SK-N-SH (cell line): ENCODE measurements around the gene SIPA1. TPM values are rescaled to one million over a fixed set of nuclear protein-coding genes. Genes with fewer than 3 reads are reported as not detected.

ENCODE experiments used
- CTCF ChIA-PET: fragments of 300-600, 350-600 bp; formaldehyde crosslinking; extraction: SDS; loops from one replicate; lab custom pipeline; 2021; lab: Yijun Ruan, JAX
- POLR2A ChIA-PET: fragments of 350-600 bp; sonication (Branson Sonifier 250); formaldehyde crosslinking; extraction: SDS; loops from one replicate; lab custom pipeline; 2020; ENCODE audit warnings: antibody characterized with exemption, inconsistent platforms; lab: Yijun Ruan, JAX
- DNase-seq: peaks from one replicate; pipeline ENCODE4 v3.0.0; 2012
- H2AFZ ChIP-seq: fragments of 200-600 bp; sonication (generic); 2 replicates; pipeline ENCODE4 v1.8.1; 2016; ENCODE audit warnings: antibody characterized with exemption, mild to moderate bottlenecking, low read depth
- H3F3A ChIP-seq: fragments of 200-600 bp; sonication (generic); replicated peaks from 2 replicates; pipeline ENCODE3; 2016; ENCODE audit warnings: antibody characterized with exemption, mild to moderate bottlenecking; ENCODE audit not compliant: insufficient read depth
- H3K27ac ChIP-seq, 2 experiments: fragments of 200-500 bp in 1 of 2; fragments of 200-600 bp in 1 of 2; sonication (Bioruptor generic) in 1 of 2; sonication (generic), shearing (Covaris generic) in 1 of 2; 2 replicates each; pipeline versions ENCODE4 v1.5.1 to v1.6.1; 2014 to 2016; ENCODE audit warnings: low read depth in 2 of 2, inconsistent platforms in 1 of 2, low read length in 1 of 2, mild to moderate bottlenecking in 1 of 2, mixed read lengths in 1 of 2
- H3K27me3 ChIP-seq: fragments of 200-600 bp; sonication (generic), shearing (Covaris generic); 2 replicates; pipeline ENCODE4 v1.6.1; 2016; ENCODE audit warnings: mixed run types; ENCODE audit not compliant: insufficient read depth
- H3K36me3 ChIP-seq, 2 experiments: fragments of 200-500 bp in 1 of 2; fragments of 200-600 bp in 1 of 2; sonication (Bioruptor generic) in 1 of 2; sonication (generic) in 1 of 2; replicated peaks in 1 of 2; 2 replicates each; pipeline versions ENCODE3 to v1.5.1; 2014 to 2016; ENCODE audit warnings: low read length in 1 of 2, mild to moderate bottlenecking in 1 of 2; ENCODE audit not compliant: insufficient read depth in 2 of 2, control insufficient read depth in 1 of 2
- H3K4me1 ChIP-seq, 2 experiments: fragments of 200-500 bp in 1 of 2; fragments of 200-600 bp in 1 of 2; sonication (Bioruptor generic) in 1 of 2; sonication (generic), shearing (Covaris generic) in 1 of 2; 2 replicates each; pipeline versions ENCODE4 v1.5.1 to v1.6.1; 2014 to 2016; ENCODE audit warnings: low read depth in 1 of 2, low read length in 1 of 2, mixed run types in 1 of 2; ENCODE audit not compliant: insufficient read depth in 2 of 2, control insufficient read depth in 1 of 2
- H3K4me2 ChIP-seq: fragments of 200-600 bp; sonication (generic), shearing (Covaris generic); 2 replicates; pipeline ENCODE4 v1.6.1; 2017; ENCODE audit warnings: mixed run types
- H3K4me3 ChIP-seq, 2 experiments: fragments of 200-500 bp in 1 of 2; fragments of 200-600 bp in 1 of 2; sonication (Bioruptor generic) in 1 of 2; sonication (generic), shearing (Covaris generic) in 1 of 2; 2 replicates each; pipeline versions ENCODE4 v1.5.1 to v1.8.1; 2014 to 2016; ENCODE audit warnings: low read depth in 2 of 2, inconsistent platforms in 1 of 2, low read length in 1 of 2, mild to moderate bottlenecking in 1 of 2, mixed read lengths in 1 of 2, moderate library complexity in 1 of 2
- H3K79me2 ChIP-seq: fragments of 200-600 bp; sonication (generic); 2 replicates; pipeline ENCODE4 v1.8.1; 2017; ENCODE audit warnings: mild to moderate bottlenecking; ENCODE audit not compliant: insufficient read depth
- H3K9ac ChIP-seq: fragments of 200-600 bp; sonication (generic); 2 replicates; pipeline ENCODE4 v1.6.1; 2017; ENCODE audit warnings: mixed run types
- H3K9me2 ChIP-seq: fragments of 200-600 bp; sonication (generic); 2 replicates; pipeline ENCODE4 v1.6.1; 2017; ENCODE audit warnings: mixed run types
- H3K9me3 ChIP-seq: fragments of 200-600 bp; sonication (generic); 2 replicates; pipeline ENCODE4 v1.6.1; 2017; ENCODE audit warnings: mixed run types, mild to moderate bottlenecking, moderate library complexity
- H4K20me1 ChIP-seq: fragments of 200-600 bp; sonication (generic); 2 replicates; pipeline ENCODE4 v1.6.1; 2017; ENCODE audit warnings: mild to moderate bottlenecking, mixed run types; ENCODE audit not compliant: insufficient read depth
- ELF1 ChIP-seq: IDR thresholded peaks from 2 replicates; pipeline ENCODE4 v1.4.0; 2012
- GABPA ChIP-seq: IDR thresholded peaks from 2 replicates; pipeline ENCODE4 v1.4.0; 2012; ENCODE audit warnings: low read depth, mild to moderate bottlenecking
- JUND ChIP-seq: IDR thresholded peaks from 2 replicates; pipeline ENCODE4 v1.4.0; 2012
- NFIC ChIP-seq: IDR thresholded peaks from 2 replicates; pipeline ENCODE4 v1.4.0; 2012; ENCODE audit warnings: borderline replicate concordance
- RXRA ChIP-seq: IDR thresholded peaks from 2 replicates; pipeline ENCODE4 v1.4.0; 2012; ENCODE audit warnings: low read depth, mild to moderate bottlenecking, borderline replicate concordance
- SMC3 ChIP-seq: IDR thresholded peaks from 2 replicates; pipeline ENCODE4 v1.6.1; 2012; ENCODE audit warnings: low read depth, low read length, improper control_type of control experiment
- WGBS: methylation state at CpG from one replicate; pipeline ENCODE4 v1.1.6; 2017; ENCODE audit warnings: low lambda C conversion rate; 5-methylcytosine and 5-hydroxymethylcytosine counted together
- polyA plus RNA-seq, 3 experiments: library from polyadenylated mRNA; depleted of rRNA; stranded (reverse); fragments of >200 nt; gene quantifications; 2 replicates each; pipeline ENCODE4 v1.2.3, GENCODE V29; 2012
- TF ChIP-seq, protein P1 (sequence below): fragments of 200-600 bp; sonication (generic); IDR thresholded peaks from 2 replicates; pipeline ENCODE4 v1.6.1; 2017; ENCODE audit warnings: antibody characterized with exemption, mild to moderate bottlenecking, moderate library complexity
- TF ChIP-seq, protein P2 (sequence below): IDR thresholded peaks from 2 replicates; pipeline ENCODE4 v1.4.0; 2012; ENCODE audit warnings: low read depth
- TF ChIP-seq, protein P3 (sequence below): IDR thresholded peaks from 2 replicates; pipeline ENCODE4 v1.4.0; 2012; ENCODE audit warnings: low read depth, borderline replicate concordance
- TF ChIP-seq, protein P4 (sequence below): IDR thresholded peaks from 2 replicates; pipeline ENCODE4; 2012

The SIPA1 gene
- polyA plus RNA-seq, 1 of the 3 experiments (the other 2 are of a cell fraction): 18.7 TPM

DNA sequence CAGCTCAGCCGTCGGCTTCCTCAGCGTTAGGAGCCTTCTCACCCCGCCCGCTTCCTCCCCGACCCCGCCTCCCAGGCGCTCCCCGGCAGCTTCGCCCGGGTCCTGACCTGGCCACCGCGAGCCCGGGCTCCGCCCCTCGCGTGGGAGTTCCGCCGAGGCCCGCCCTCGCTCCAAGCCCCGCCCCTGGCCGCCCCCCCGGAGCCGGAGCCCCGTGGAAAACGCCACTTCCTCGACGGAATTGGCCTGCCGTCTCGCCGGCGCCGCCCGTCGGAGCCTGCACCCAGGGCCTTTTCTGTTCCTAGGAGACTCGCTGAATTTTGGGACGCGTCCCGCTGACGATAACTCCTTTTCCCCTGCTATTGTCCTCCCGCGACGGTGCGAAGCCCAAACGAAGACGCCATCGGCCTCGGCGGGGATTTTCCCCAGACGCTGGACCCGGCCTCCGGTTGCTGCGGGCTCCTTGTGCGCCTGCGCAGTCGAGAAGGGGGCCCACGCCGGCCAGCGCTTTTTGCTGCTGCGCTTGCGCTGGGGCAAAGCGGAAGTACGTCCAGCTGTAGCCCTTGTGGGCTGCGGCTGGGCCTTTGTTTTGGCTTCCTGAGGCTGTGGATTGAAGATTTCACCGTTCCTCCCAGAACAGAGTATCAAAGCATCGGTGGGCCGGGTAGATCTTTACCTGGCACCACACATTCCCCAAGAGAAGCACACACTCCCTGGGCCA, 14.8 kb downstream of the SIPA1 start (continued):
- TF ChIP-seq, protein P1, sequence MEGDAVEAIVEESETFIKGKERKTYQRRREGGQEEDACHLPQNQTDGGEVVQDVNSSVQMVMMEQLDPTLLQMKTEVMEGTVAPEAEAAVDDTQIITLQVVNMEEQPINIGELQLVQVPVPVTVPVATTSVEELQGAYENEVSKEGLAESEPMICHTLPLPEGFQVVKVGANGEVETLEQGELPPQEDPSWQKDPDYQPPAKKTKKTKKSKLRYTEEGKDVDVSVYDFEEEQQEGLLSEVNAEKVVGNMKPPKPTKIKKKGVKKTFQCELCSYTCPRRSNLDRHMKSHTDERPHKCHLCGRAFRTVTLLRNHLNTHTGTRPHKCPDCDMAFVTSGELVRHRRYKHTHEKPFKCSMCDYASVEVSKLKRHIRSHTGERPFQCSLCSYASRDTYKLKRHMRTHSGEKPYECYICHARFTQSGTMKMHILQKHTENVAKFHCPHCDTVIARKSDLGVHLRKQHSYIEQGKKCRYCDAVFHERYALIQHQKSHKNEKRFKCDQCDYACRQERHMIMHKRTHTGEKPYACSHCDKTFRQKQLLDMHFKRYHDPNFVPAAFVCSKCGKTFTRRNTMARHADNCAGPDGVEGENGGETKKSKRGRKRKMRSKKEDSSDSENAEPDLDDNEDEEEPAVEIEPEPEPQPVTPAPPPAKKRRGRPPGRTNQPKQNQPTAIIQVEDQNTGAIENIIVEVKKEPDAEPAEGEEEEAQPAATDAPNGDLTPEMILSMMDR: no peak
- TF ChIP-seq RXRA: peak; percentile 57; the same call in 1 of the 2 replicates
- TF ChIP-seq JUND: no peak
- no peak for TF ChIP-seq SMC3
- TF ChIP-seq, protein P2, sequence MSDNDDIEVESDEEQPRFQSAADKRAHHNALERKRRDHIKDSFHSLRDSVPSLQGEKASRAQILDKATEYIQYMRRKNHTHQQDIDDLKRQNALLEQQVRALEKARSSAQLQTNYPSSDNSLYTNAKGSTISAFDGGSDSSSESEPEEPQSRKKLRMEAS: peak; percentile 67; the same call in 1 of the 2 replicates
- TF ChIP-seq GABPA: peak; percentile 48; the same call in 1 of the 2 replicates
- TF ChIP-seq, all 33 proteins: peak for 13

DNA sequence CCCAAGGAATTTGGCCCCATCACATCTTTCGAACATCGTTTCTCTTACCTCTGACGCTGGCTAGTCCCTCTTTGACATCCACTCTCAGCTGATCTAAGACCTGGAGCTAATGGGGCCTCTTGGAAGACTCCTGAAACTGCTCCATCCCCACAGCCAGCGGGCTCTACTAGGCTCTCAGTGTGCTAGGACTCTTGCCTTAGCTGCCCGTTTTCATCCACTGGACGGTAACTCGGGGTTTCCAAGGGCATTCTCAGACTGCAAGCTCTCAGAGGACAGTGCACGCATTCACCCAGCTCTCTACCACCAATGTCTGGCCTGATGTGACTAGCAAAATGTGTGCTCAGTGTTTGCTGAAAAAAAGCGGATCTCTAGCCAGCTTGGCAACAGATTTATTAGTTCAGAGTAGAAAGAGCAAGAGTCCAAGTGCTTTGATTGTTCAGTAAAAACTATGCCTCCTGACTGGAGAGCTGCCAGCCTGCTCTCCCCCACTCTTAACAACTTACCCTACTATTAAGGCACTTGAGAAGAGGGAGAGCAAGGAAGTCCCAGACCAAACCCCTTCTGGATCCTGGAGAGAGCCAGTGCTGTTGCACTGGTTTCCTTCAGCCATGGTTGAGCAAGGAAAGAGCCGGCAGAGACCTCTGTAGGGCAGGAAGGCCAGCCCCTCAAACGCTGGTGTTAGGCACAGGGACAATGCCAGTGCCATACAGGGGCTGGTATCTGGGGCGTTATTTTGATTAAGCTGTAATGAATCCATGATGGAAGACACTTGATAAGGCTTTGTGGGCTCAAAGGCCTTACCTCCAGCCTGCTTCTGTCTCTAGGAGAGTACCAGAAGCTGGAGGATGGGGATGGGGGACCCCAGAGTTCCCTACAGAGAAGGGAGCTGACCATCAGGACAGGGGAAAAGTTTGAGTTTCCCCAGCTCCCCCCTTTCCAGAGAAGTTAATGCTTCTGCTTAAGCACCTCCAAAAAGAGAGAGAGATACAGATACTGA, 15.6 kb downstream of the SIPA1 start:
- peaks cover 6% of the 10 kb centered on the region; the same call in 1 of the 2 replicates for H3K79me2 ChIP-seq
- POLR2A ChIA-PET: interaction anchor here (0.6 to 4.1 kb wide), 10 partner anchors 10 to 67 kb away, joined by 3 to 25 read pairs (median 4); partner anchors contain the start of genes RELA, RNASEH2C and SIPA1
- H3F3A ChIP-seq: peaks cover 44% of the 10 kb centered on the region
- peak overlapping the region; percentile 51 to 56; a peak in 3 of 4 replicates for H3K4me3 ChIP-seq
- no peaks in the 10 kb centered on the region for H4K20me1 ChIP-seq
- no peaks in the 10 kb centered on the region for H3K9me3 ChIP-seq
- no peak overlapping the region for H2AFZ ChIP-seq
- peak overlapping the region; percentile 66 for H3K9ac ChIP-seq
- 91% methylated on average over 12 of the region's 12 CpGs for WGBS
- no peaks in the 10 kb centered on the region for H3K27me3 ChIP-seq
- peak overlapping the region; percentile 80 for H3K4me2 ChIP-seq
- CTCF ChIA-PET: interaction anchor here (0.7 to 2.7 kb wide), 5 partner anchors 9 to 198 kb away, joined by 3 to 13 read pairs (median 9); partner anchors contain the start of genes RELA and SIPA1
- peaks cover 11 to 24% of the 10 kb centered on the region in 2 experiments for H3K4me1 ChIP-seq
- peaks cover 29 to 52% of the 10 kb centered on the region in 2 experiments for H3K36me3 ChIP-seq
- H3K27ac ChIP-seq: peak overlapping the region; percentile 92 to 98
- TF ChIP-seq, protein P3, sequence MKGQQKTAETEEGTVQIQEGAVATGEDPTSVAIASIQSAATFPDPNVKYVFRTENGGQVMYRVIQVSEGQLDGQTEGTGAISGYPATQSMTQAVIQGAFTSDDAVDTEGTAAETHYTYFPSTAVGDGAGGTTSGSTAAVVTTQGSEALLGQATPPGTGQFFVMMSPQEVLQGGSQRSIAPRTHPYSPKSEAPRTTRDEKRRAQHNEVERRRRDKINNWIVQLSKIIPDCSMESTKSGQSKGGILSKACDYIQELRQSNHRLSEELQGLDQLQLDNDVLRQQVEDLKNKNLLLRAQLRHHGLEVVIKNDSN: no peak
- no peak for TF ChIP-seq NFIC
- TF ChIP-seq, protein P4, sequence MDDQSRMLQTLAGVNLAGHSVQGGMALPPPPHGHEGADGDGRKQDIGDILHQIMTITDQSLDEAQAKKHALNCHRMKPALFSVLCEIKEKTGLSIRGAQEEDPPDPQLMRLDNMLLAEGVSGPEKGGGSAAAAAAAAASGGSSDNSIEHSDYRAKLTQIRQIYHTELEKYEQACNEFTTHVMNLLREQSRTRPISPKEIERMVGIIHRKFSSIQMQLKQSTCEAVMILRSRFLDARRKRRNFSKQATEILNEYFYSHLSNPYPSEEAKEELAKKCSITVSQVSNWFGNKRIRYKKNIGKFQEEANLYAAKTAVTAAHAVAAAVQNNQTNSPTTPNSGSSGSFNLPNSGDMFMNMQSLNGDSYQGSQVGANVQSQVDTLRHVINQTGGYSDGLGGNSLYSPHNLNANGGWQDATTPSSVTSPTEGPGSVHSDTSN: no peak; the same call in 1 of the 2 replicates
- TF ChIP-seq ELF1: no peak
- TF ChIP-seq, protein P2: no peak
- no peak for DNase-seq
- no peaks in the 10 kb centered on the region for H3K9me2 ChIP-seq
